Measurements from ENCODE around the gene RICTOR.

DNA sequence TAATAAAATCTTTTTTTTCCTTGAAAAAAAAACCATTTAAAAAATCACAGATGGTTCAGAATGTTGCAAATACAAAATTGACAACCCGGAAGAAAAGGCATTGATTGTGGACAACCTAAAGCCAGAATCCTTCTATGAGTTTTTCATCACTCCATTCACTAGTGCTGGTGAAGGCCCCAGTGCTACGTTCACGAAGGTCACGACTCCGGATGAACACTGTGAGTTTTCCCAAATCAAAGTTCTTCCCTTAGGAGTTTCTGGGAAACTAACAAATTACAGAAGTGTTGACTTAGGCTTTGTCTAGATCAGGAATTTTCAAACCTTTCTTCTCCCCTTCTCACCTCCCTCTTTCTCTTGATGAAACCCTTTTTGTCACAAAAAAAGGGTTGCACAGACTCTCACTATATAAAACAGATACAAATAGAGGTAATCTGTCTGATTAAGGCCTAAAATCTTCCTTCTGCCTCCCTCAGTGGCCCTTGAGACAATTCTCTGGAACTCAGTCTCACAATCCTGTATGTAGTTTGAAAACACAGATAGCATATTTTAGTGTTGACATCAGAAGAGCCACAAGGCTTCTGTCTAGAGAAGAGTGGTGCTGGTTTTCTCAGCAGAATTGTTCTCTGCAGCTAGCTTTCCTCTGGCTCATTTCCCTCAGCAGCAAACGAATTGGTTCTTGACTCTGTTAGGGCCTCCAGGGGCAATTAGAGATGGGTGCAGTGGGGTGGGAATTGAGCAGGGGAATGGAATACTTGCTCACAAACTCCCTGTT, 148.9 kb downstream of the RICTOR start:
- TF ChIP-seq SP1 (IDR thresholded peaks at IDR 0.05; ENCODE audit: low read depth): no peak
- TF ChIP-seq POLR2A (IDR thresholded peaks at IDR 0.05; ENCODE audit: borderline replicate concordance, extremely low read depth, insufficient read depth, insufficient read length): no peak
- TF ChIP-seq, protein P1, sequence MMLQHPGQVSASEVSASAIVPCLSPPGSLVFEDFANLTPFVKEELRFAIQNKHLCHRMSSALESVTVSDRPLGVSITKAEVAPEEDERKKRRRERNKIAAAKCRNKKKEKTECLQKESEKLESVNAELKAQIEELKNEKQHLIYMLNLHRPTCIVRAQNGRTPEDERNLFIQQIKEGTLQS (IDR thresholded peaks at IDR 0.05): no peak
- TF ChIP-seq, protein P2, sequence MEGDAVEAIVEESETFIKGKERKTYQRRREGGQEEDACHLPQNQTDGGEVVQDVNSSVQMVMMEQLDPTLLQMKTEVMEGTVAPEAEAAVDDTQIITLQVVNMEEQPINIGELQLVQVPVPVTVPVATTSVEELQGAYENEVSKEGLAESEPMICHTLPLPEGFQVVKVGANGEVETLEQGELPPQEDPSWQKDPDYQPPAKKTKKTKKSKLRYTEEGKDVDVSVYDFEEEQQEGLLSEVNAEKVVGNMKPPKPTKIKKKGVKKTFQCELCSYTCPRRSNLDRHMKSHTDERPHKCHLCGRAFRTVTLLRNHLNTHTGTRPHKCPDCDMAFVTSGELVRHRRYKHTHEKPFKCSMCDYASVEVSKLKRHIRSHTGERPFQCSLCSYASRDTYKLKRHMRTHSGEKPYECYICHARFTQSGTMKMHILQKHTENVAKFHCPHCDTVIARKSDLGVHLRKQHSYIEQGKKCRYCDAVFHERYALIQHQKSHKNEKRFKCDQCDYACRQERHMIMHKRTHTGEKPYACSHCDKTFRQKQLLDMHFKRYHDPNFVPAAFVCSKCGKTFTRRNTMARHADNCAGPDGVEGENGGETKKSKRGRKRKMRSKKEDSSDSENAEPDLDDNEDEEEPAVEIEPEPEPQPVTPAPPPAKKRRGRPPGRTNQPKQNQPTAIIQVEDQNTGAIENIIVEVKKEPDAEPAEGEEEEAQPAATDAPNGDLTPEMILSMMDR (IDR thresholded peaks at IDR 0.05 in 2 of 3, conservative IDR thresholded peaks at IDR 0.05 in 1 of 3; ENCODE audit: borderline replicate concordance in 1 of 3, insufficient read depth in 1 of 3, low read depth in 2 of 3, low read length in 2 of 3): no peak
- TF ChIP-seq POLR2AphosphoS5 (IDR thresholded peaks at IDR 0.05; ENCODE audit: low read depth, low read length): no peak
- no peak for TF ChIP-seq EZH2phosphoT487 (IDR thresholded peaks at IDR 0.05; ENCODE audit: borderline replicate concordance)
